IMR-90 (cell line): ENCODE results near the gene ANKRD65. TPM values are rescaled to one million over a fixed set of nuclear protein-coding genes. Genes with fewer than 3 reads are reported as not detected.

Experiments used
- ATAC-seq: fragments of 200-7000 bp; cut with Tn5 transposase; 2 replicates; pipeline ENCODE4 v1.9.1; 2020; ENCODE audit warnings: low read depth, mild to moderate bottlenecking, moderate library complexity
- BruUV-seq: library from RNA; stranded (reverse); fragments of 400-500 nt; replicated peaks from 2 replicates; lab custom pipeline; 2021; lab: Mats Ljungman, UMichigan
- CTCF ChIA-PET: fragments of 300-600 bp; formaldehyde crosslinking; extraction: SDS; loops from one replicate; lab custom pipeline; 2021; ENCODE audit warnings: antibody characterized with exemption; lab: Yijun Ruan, JAX
- POLR2A ChIA-PET: fragments of 300-600 bp; sonication (Branson Sonifier 250); formaldehyde crosslinking; loops from one replicate; lab custom pipeline; 2022; ENCODE audit warnings: antibody characterized with exemption; ENCODE audit not compliant: unreplicated experiment; lab: Charles Lee
- DNase-seq: peaks from one replicate; pipeline ENCODE4 v3.0.0; 2013
- H2AFZ ChIP-seq: replicated peaks from 2 replicates; pipeline ENCODE3; 2013; ENCODE audit warnings: low read length, mild to moderate bottlenecking; ENCODE audit not compliant: poor library complexity
- H2AK5ac ChIP-seq: 2 replicates; pipeline ENCODE4 v1.6.1; 2013; ENCODE audit warnings: low read depth, low read length, inconsistent platforms
- H2AK9ac ChIP-seq: replicated peaks from 2 replicates; pipeline ENCODE3; 2013; ENCODE audit warnings: mild to moderate bottlenecking, low read depth, low read length, moderate library complexity; ENCODE audit not compliant: poor library complexity
- H2BK120ac ChIP-seq: 2 replicates; pipeline ENCODE4 v1.6.1; 2013; ENCODE audit warnings: low read depth, low read length, inconsistent platforms
- H2BK15ac ChIP-seq: 3 replicates; pipeline ENCODE4 v1.6.1; 2013; ENCODE audit warnings: low read depth, low read length, inconsistent platforms
- H2BK20ac ChIP-seq: 2 replicates; pipeline ENCODE4 v1.6.1; 2013; ENCODE audit warnings: low read depth, mild to moderate bottlenecking, inconsistent platforms, low read length, moderate library complexity
- H2BK5ac ChIP-seq: 2 replicates; pipeline ENCODE4 v1.6.1; 2013; ENCODE audit warnings: mild to moderate bottlenecking, low read depth, low read length, inconsistent platforms; ENCODE audit not compliant: poor library complexity, severe bottlenecking
- H3K14ac ChIP-seq: replicated peaks from 2 replicates; pipeline ENCODE4 v1.6.1; 2013; ENCODE audit warnings: low read depth, low read length, inconsistent platforms
- H3K18ac ChIP-seq: 2 replicates; pipeline ENCODE4 v1.6.1; 2013; ENCODE audit warnings: low read depth, low read length, control low read depth
- H3K23ac ChIP-seq: 2 replicates; pipeline ENCODE4 v1.6.1; 2013; ENCODE audit warnings: low read depth, low read length, inconsistent platforms
- H3K27ac ChIP-seq: 2 replicates; pipeline ENCODE4 v1.5.1; 2013; ENCODE audit warnings: mild to moderate bottlenecking, control low read depth, low read length; ENCODE audit not compliant: insufficient read depth
- H3K27me3 ChIP-seq: 2 replicates; pipeline ENCODE4 v1.6.1; 2013; ENCODE audit warnings: low read length; ENCODE audit not compliant: control insufficient read depth, insufficient read depth
- H3K36me3 ChIP-seq: 2 replicates; pipeline ENCODE4 v1.6.1; 2013; ENCODE audit warnings: low read length, mixed read lengths; ENCODE audit not compliant: control insufficient read depth, insufficient read depth
- H3K4ac ChIP-seq: 2 replicates; pipeline ENCODE4 v1.6.1; 2013; ENCODE audit warnings: low read depth, low read length, inconsistent platforms
- H3K4me1 ChIP-seq: 2 replicates; pipeline ENCODE4 v1.6.1; 2013; ENCODE audit warnings: low read length, mixed read lengths; ENCODE audit not compliant: control insufficient read depth, insufficient read depth
- H3K4me2 ChIP-seq: 2 replicates; pipeline ENCODE4 v1.6.1; 2013; ENCODE audit warnings: low read depth, mild to moderate bottlenecking, control low read depth, low read length, moderate library complexity
- H3K4me3 ChIP-seq: 2 replicates; pipeline ENCODE4 v1.5.1; 2013; ENCODE audit warnings: low read depth, mild to moderate bottlenecking, control low read depth, low read length, moderate library complexity; ENCODE audit not compliant: insufficient read depth
- H3K56ac ChIP-seq: 2 replicates; pipeline ENCODE4 v1.6.1; 2013; ENCODE audit warnings: low read length, inconsistent platforms; ENCODE audit not compliant: insufficient read depth; ENCODE audit errors: extremely low read depth
- H3K79me1 ChIP-seq, 2 experiments: 2 replicates each; pipeline ENCODE4 v1.6.1; 2013; ENCODE audit warnings: low read length in 2 of 2, inconsistent platforms in 1 of 2, low read depth in 1 of 2
- H3K9ac ChIP-seq: 2 replicates; pipeline ENCODE4 v1.6.1; 2013; ENCODE audit warnings: low read depth, low read length, control low read depth
- H3K9me1 ChIP-seq: 2 replicates; pipeline ENCODE4 v1.6.1; 2013; ENCODE audit warnings: low read length, inconsistent platforms; ENCODE audit not compliant: insufficient read depth
- H3K9me3 ChIP-seq: 2 replicates; pipeline ENCODE4 v1.6.1; 2013; ENCODE audit warnings: low read length; ENCODE audit not compliant: control insufficient read depth, insufficient read depth
- H4K20me1 ChIP-seq: 2 replicates; pipeline ENCODE4 v1.6.1; 2013; ENCODE audit warnings: low read length, inconsistent platforms; ENCODE audit not compliant: insufficient read depth
- H4K5ac ChIP-seq: 2 replicates; pipeline ENCODE4 v1.6.1; 2013; ENCODE audit warnings: mild to moderate bottlenecking, low read depth, low read length, control low read depth
- H4K8ac ChIP-seq, 2 experiments: 2 replicates each; pipeline ENCODE4 v1.6.1; 2013; ENCODE audit warnings: low read depth in 2 of 2, low read length in 2 of 2, control low read depth in 1 of 2, inconsistent platforms in 1 of 2
- H4K91ac ChIP-seq: 2 replicates; pipeline ENCODE4 v1.6.1; 2013; ENCODE audit warnings: low read depth, low read length, inconsistent platforms; ENCODE audit not compliant: insufficient read depth
- CEBPB ChIP-seq: IDR thresholded peaks from 2 replicates; pipeline ENCODE4 v1.6.1; 2012; ENCODE audit warnings: low read depth, low read length, improper control_type of control experiment
- CHD1 ChIP-seq: IDR thresholded peaks from 2 replicates; pipeline ENCODE4 v1.6.1; 2012; ENCODE audit warnings: low read depth, low read length, improper control_type of control experiment
- ELK1 ChIP-seq: fragments of 150-350 bp; IDR thresholded peaks from 2 replicates; pipeline ENCODE4 v1.6.1; 2016; ENCODE audit warnings: low read depth, mild to moderate bottlenecking, low read length, moderate library complexity, borderline replicate concordance
- FOS ChIP-seq: fragments of 150-350 bp; IDR thresholded peaks from 2 replicates; pipeline ENCODE4 v1.6.1; 2016; ENCODE audit warnings: low read depth, low read length
- MAFK ChIP-seq: IDR thresholded peaks from 2 replicates; pipeline ENCODE4 v1.6.1; 2012; ENCODE audit warnings: low read depth, low read length, improper control_type of control experiment
- MAZ ChIP-seq: IDR thresholded peaks from 2 replicates; pipeline ENCODE4 v1.6.1; 2012; ENCODE audit warnings: low read depth, mild to moderate bottlenecking, low read length, improper control_type of control experiment, moderate library complexity, borderline replicate concordance
- NFE2L2 ChIP-seq: fragments of 150-350 bp; IDR thresholded peaks from 2 replicates; pipeline ENCODE4 v1.6.1; 2016; ENCODE audit warnings: low read depth, mild to moderate bottlenecking, low read length
- POLR2A ChIP-seq: IDR thresholded peaks from 2 replicates; pipeline ENCODE4 v1.6.1; 2012; ENCODE audit warnings: mild to moderate bottlenecking, low read depth, low read length
- RAD21 ChIP-seq: IDR thresholded peaks from 2 replicates; pipeline ENCODE4 v1.6.1; 2012; ENCODE audit warnings: low read length, improper control_type of control experiment
- RCOR1 ChIP-seq: IDR thresholded peaks from 2 replicates; pipeline ENCODE4 v1.6.1; 2012; ENCODE audit warnings: mild to moderate bottlenecking, low read length, improper control_type of control experiment; ENCODE audit not compliant: insufficient replicate concordance
- RFX5 ChIP-seq: IDR thresholded peaks from 2 replicates; pipeline ENCODE4 v1.8.0; 2012; ENCODE audit warnings: low read depth, mild to moderate bottlenecking, low read length, moderate library complexity
- USF2 ChIP-seq: fragments of 150-350 bp; IDR thresholded peaks from 2 replicates; pipeline ENCODE4 v1.6.1; 2017; ENCODE audit warnings: mild to moderate bottlenecking, antibody characterized with exemption, low read length, low read depth
- WGBS, 2 experiments: methylation state at CpG; one replicate each; pipeline versions ENCODE4 v1.1.5 to v1.1.7; 2013; ENCODE audit warnings: missing lambda C conversion rate in 2 of 2; ENCODE audit not compliant: insufficient read length in 1 of 2; ENCODE audit errors: extremely low coverage in 2 of 2; 5-methylcytosine and 5-hydroxymethylcytosine counted together
- dilution Hi-C: fragments of 300-500 bp; cut with HindIII; formaldehyde crosslinking; loops from one replicate; pipeline ENCODE4 v1.14.3; 2018; ENCODE audit warnings: low sequenced_read_pairs; ENCODE audit not compliant: unreplicated experiment
- in situ Hi-C: fragments of 300-500 bp; cut with MboI; formaldehyde crosslinking; loops from 3 replicates; pipeline ENCODE4 v1.14.3; 2019; ENCODE audit warnings: low sequenced_read_pairs, inconsistent platforms, mixed read lengths
- intact Hi-C: fragments of 100-400 bp; cut with micrococcal nuclease; formaldehyde crosslinking; loops from 2 replicates; pipeline ENCODE4 v1.10.0; 2022
- polyA plus RNA-seq, 3 experiments: library from polyadenylated mRNA; depleted of rRNA; stranded (reverse); fragments of >200 nt; gene quantifications; 2 replicates each; pipeline ENCODE4 v1.2.3, GENCODE V29; 2012; ENCODE audit warnings: low replicate concordance in 1 of 3
- total RNA-seq: library from RNA; depleted of rRNA; stranded (reverse); fragments of >200 nt; gene quantifications from 2 replicates; pipeline ENCODE4 v1.2.3, GENCODE V29; 2012

ANKRD65 gene
- total and polyA plus RNA-seq, 2 of the 4 experiments (the other 2 are of a cell fraction) = 0.09 TPM; not detected in 1

GRCh38 chr1:1432951-1433803 is 12.1 kb upstream of the ANKRD65 start:
- no peak overlapping the region for H3K4me3 ChIP-seq
- no peak overlapping the region for H4K5ac ChIP-seq
- 0 out of 2 replicates have a peak overlapping the region, but pooled peaks have one; percentile 28 for H2AK5ac ChIP-seq
- H3K4me2 ChIP-seq = no peak overlapping the region
- no peak overlapping the region for H3K18ac ChIP-seq
- H2BK120ac ChIP-seq = no peak overlapping the region
- no peak overlapping the region for H3K23ac ChIP-seq
- intact Hi-C loops = no loop called here
- H3K9me3 ChIP-seq = no peaks in the 10 kb centered on the region
- H2AFZ ChIP-seq = peak overlapping the region; percentile 82
- ATAC-seq (no peak), DNase-seq (no peak)
- no peak overlapping the region for H2BK20ac ChIP-seq
- no peak overlapping the region for H4K91ac ChIP-seq
- H3K27ac ChIP-seq = no peak overlapping the region; the same call in 1 of the 2 replicates
- 0 out of 4 replicates have a peak, but pooled peaks cover 0 to 3% of the 10 kb centered on the region in 2 experiments for H3K79me1 ChIP-seq
- H3K9ac ChIP-seq = no peak overlapping the region
- H3K27me3 ChIP-seq = no peaks in the 10 kb centered on the region; the same call in 1 of the 2 replicates
- in situ Hi-C loops = no loop called here
- no peak overlapping the region for H3K4ac ChIP-seq
- no peaks in the 10 kb centered on the region for H4K20me1 ChIP-seq
- no peak overlapping the region for H2BK5ac ChIP-seq
- no peaks in the 10 kb centered on the region for H3K36me3 ChIP-seq
- 69% methylated on average over 10 of the region's 34 CpGs; no CpG with 5 or more reads in 1 of the 2 experiments for whole genome bisulfite sequencing, 2 experiments
- no peak overlapping the region for H2BK15ac ChIP-seq
- ChIA-PET POLR2A (no interaction called here), CTCF (interaction anchor here (0.6 kb wide), 1 partner anchor 132 kb away, joined by 5 read pairs; no protein-coding TSS in a partner anchor)
- peak overlapping the region in 1 of 2 experiments; percentile 76; a peak in 1 of 4 replicates for H4K8ac ChIP-seq
- no peak for TF ChIP-seq MAZ
- TF ChIP-seq RAD21 = no peak
- TF ChIP-seq CEBPB = no peak
- no peak for TF ChIP-seq CHD1
- no peak for TF ChIP-seq RFX5
- no peak for TF ChIP-seq RCOR1
- TF ChIP-seq USF2 = no peak
- TF ChIP-seq FOS = no peak
- no peak for TF ChIP-seq POLR2A
- no peak for TF ChIP-seq ELK1
- no peak for TF ChIP-seq NFE2L2
- TF ChIP-seq MAFK = no peak
- 0 out of 2 replicates have a peak, but pooled peaks cover 7% of the 10 kb centered on the region for H3K9me1 ChIP-seq
- peaks cover 25% of the 10 kb centered on the region for H3K4me1 ChIP-seq
- no peak overlapping the region for H3K56ac ChIP-seq
- H3K14ac ChIP-seq = 0 out of 2 replicates have a peak overlapping the region, but pooled peaks have one; percentile 11
- peak overlapping the region; percentile 61 for H2AK9ac ChIP-seq
- no TSS peak for BruUV-seq
- dilution Hi-C loops = no loop called here
